NK-92 (cell line): ENCODE measurements around the gene ABHD5.

ENCODE experiments used
- DNase-seq: peaks from one replicate; lab custom pipeline; 2025; ENCODE audit not compliant: unreplicated experiment; lab: John Stamatoyannopoulos, UW

Gene ABHD5

GRCh38 chr3:43684944-43685343 lies 5.8 kb upstream of the ABHD5 start:
- DNase-seq: no peak

- no peak for DNase-seq
Measured at GRCh38 chr3:43685921-43686320, 4.8 kb upstream of the ABHD5 start.

- DNase-seq: no peak
Measured at GRCh38 chr3:43686333-43686699, 4.4 kb upstream of the ABHD5 start.

GRCh38 chr3:43686700-43687498 lies 3.8 kb upstream of the ABHD5 start:
- no peak for DNase-seq

GRCh38 chr3:43687499-43687811 lies 3.3 kb upstream of the ABHD5 start:
- no peak for DNase-seq

GRCh38 chr3:43688245-43688650 lies 2.5 kb upstream of the ABHD5 start:
- DNase-seq: no peak

GRCh38 chr3:43689166-43689565 lies 1.6 kb upstream of the ABHD5 start:
- DNase-seq: no peak

GRCh38 chr3:43689766-43690399 lies 855 bp upstream of the ABHD5 start:
- DNase-seq: no peak

- no peak for DNase-seq
Measured at GRCh38 chr3:43691120-43691995, 620 bp downstream of the ABHD5 start.

- no peak for DNase-seq
Measured at GRCh38 chr3:43692085-43692855, 1.5 kb downstream of the ABHD5 start.

- no peak for DNase-seq
Measured at GRCh38 chr3:43692971-43693370, 2.2 kb downstream of the ABHD5 start.

GRCh38 chr3:43693594-43693993 lies 2.9 kb downstream of the ABHD5 start:
- DNase-seq: no peak

- DNase-seq: no peak
Measured at GRCh38 chr3:43695443-43695842, 4.7 kb downstream of the ABHD5 start.

GRCh38 chr3:43695863-43696262 lies 5.1 kb downstream of the ABHD5 start:
- no peak for DNase-seq

- no peak for DNase-seq
Measured at GRCh38 chr3:43696441-43696840, 5.7 kb downstream of the ABHD5 start.

GRCh38 chr3:43696881-43697280 lies 6.1 kb downstream of the ABHD5 start:
- DNase-seq: no peak

- DNase-seq: no peak
Measured at GRCh38 chr3:43699864-43700263, 9.1 kb downstream of the ABHD5 start.

GRCh38 chr3:43704697-43705096 lies 14.0 kb downstream of the ABHD5 start:
- no peak for DNase-seq

GRCh38 chr3:43706342-43706741 lies 15.6 kb downstream of the ABHD5 start:
- DNase-seq: no peak

GRCh38 chr3:43707266-43707665 lies 16.5 kb downstream of the ABHD5 start:
- DNase-seq: no peak

GRCh38 chr3:43707998-43708397 lies 17.3 kb downstream of the ABHD5 start:
- no peak for DNase-seq
